GM12891 (cell line): ENCODE measurements around the gene SNX9.
A peak's percentile ranks its signal among the peaks of the same experiment; 100 is the strongest.

Experiments
- PAX5 ChIP-seq: IDR thresholded peaks from 2 replicates; pipeline ENCODE4 v1.6.1; 2011; ENCODE audit warnings: low read length, moderate library complexity, mild to moderate bottlenecking; ENCODE audit not compliant: insufficient read depth, severe bottlenecking
- POLR2A ChIP-seq: IDR thresholded peaks from 2 replicates; pipeline ENCODE4 v1.6.1; 2011; ENCODE audit warnings: low read depth, low read length, control low read depth
- POLR2AphosphoS5 ChIP-seq: IDR thresholded peaks from 2 replicates; pipeline ENCODE4 v1.6.1; 2011; ENCODE audit warnings: low read depth, low read length, control low read depth
- POU2F2 ChIP-seq: IDR thresholded peaks from 2 replicates; pipeline ENCODE4 v1.6.1; 2011; ENCODE audit warnings: low read depth, mild to moderate bottlenecking, control low read depth, low read length, moderate library complexity
- SPI1 ChIP-seq: IDR thresholded peaks from 2 replicates; pipeline ENCODE4 v1.6.1; 2011; ENCODE audit warnings: low read depth, low read length, control low read depth
- TAF1 ChIP-seq: IDR thresholded peaks from 2 replicates; pipeline ENCODE4 v1.6.1; 2011; ENCODE audit warnings: low read depth, low read length, control low read depth

DNA sequence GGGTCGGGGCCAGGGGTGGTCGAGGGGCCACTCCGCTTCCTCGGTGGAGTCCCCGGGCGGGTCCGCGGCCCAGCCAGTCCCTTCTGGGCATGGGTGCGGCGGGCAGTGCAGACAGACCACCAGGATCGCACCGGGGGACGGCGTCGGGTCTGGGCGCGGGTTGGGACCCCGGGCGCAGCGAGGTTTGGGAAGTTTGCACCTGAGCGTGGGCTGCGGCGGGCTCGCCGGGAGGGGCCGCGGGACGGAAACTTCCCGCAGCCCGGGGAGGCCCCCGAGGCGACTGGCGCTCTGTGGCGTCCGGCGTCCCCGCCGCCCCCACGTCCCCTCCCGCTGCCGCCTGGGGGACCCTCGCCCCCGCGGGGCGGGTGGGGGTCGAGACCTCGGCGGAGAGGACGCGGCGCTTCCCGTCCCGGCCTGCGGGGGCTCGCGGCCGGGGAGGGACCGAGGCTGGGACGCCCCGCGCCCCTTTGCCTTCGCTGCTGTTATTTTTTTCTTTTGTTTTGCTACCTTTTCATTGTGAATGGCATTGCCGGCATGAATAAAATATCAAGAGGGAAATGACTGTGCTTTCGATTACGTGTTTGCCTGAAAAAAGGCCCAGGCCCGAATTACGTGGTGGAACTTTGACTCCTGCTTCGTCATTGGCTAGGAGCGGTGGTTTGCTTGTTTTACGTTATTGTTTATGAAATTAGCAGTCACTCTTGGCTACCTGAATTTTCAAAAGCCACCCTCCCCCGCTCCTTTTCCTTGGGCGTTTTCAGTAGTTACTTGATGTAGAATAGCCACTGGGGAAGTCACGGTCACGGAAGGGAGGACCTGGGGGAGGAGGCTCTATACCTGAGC is 703 bp downstream of the SNX9 start:
- TF ChIP-seq PAX5, result no peak
- no peak for TF ChIP-seq TAF1
- no peak; the same call in 1 of the 2 replicates for TF ChIP-seq POLR2A
- no peak for TF ChIP-seq POLR2AphosphoS5
- TF ChIP-seq SPI1, result no peak
- TF ChIP-seq POU2F2, result peak; percentile 57; the same call in 1 of the 2 replicates
